RWPE2 (cell line): ENCODE data around the gene ARHGEF10L.

Source experiments
- ATAC-seq: fragments of 200-7000 bp; cut with Tn5 transposase; 3 replicates; pipeline ENCODE4 v1.9.1; 2021; ENCODE audit warnings: low read depth
- DNase-seq: peaks from one replicate; pipeline ENCODE4 v3.0.0-alpha.2; 2020; ENCODE audit warnings: low spot score
- H3K27ac ChIP-seq: fragments of 450-650 bp; 2 replicates; pipeline ENCODE4 v1.5.1; 2017; ENCODE audit warnings: mild to moderate bottlenecking; ENCODE audit not compliant: poor library complexity, severe bottlenecking
- H3K27me3 ChIP-seq: fragments of 250-450 bp; sonication (Bioruptor Pico); 2 replicates; pipeline ENCODE4 v1.5.1; 2021; ENCODE audit warnings: mild to moderate bottlenecking, moderate library complexity; ENCODE audit not compliant: insufficient read depth, poor library complexity, severe bottlenecking
- H3K36me3 ChIP-seq: fragments of 250-450 bp; sonication (Bioruptor Pico); 2 replicates; pipeline ENCODE4 v1.5.1; 2020; ENCODE audit warnings: low read depth, mild to moderate bottlenecking, moderate library complexity
- H3K4me1 ChIP-seq: fragments of 250-450 bp; sonication (Bioruptor Pico); 2 replicates; pipeline ENCODE4 v1.5.1; 2021; ENCODE audit warnings: mild to moderate bottlenecking, moderate library complexity; ENCODE audit not compliant: insufficient read depth, poor library complexity, severe bottlenecking
- H3K4me3 ChIP-seq: fragments of 250-450 bp; sonication (Bioruptor Pico); 2 replicates; pipeline ENCODE4 v1.5.1; 2021; ENCODE audit warnings: mild to moderate bottlenecking, moderate library complexity; ENCODE audit not compliant: severe bottlenecking
- H3K9me3 ChIP-seq: fragments of 250-450 bp; sonication (Bioruptor Pico); 2 replicates; pipeline ENCODE4 v1.5.1; 2021; ENCODE audit warnings: mild to moderate bottlenecking, moderate library complexity; ENCODE audit not compliant: severe bottlenecking
- TF ChIP-seq, protein P1 (sequence below): fragments of 450-650 bp; IDR thresholded peaks from one replicate; pipeline ENCODE4 v1.5.1; 2017; ENCODE audit warnings: mild to moderate bottlenecking, moderate library complexity; ENCODE audit not compliant: poor library complexity, severe bottlenecking

Gene ARHGEF10L

DNA sequence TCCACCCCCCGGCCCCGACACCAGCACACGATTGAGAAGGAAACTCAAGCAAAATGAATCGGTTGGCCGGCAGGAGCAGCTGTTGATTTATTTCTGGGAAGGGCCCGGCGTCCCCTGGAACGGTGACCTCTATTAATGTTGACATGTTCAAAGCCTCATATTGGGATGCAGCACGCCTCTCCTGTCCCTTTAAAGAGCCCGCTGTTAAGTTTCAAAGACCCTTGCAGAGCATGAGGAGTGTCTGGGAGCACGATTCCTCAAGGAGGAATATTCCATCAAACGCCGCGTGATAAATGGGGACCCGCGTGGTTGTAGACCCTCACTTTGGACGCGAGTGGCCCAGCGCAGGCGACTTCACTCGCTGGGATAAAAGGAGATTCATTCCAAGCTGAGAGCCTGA, 194.2 kb downstream of the ARHGEF10L start:
- Histone ChIP-seq H3K4me1 (no peaks in the 10 kb centered on the region), H3K27me3 (no peaks in the 10 kb centered on the region), H3K9me3 (no peaks in the 10 kb centered on the region), H3K36me3 (no peaks in the 10 kb centered on the region), H3K4me3 (no peak overlapping the region), H3K27ac (no peak overlapping the region)
- TF ChIP-seq, protein P1, sequence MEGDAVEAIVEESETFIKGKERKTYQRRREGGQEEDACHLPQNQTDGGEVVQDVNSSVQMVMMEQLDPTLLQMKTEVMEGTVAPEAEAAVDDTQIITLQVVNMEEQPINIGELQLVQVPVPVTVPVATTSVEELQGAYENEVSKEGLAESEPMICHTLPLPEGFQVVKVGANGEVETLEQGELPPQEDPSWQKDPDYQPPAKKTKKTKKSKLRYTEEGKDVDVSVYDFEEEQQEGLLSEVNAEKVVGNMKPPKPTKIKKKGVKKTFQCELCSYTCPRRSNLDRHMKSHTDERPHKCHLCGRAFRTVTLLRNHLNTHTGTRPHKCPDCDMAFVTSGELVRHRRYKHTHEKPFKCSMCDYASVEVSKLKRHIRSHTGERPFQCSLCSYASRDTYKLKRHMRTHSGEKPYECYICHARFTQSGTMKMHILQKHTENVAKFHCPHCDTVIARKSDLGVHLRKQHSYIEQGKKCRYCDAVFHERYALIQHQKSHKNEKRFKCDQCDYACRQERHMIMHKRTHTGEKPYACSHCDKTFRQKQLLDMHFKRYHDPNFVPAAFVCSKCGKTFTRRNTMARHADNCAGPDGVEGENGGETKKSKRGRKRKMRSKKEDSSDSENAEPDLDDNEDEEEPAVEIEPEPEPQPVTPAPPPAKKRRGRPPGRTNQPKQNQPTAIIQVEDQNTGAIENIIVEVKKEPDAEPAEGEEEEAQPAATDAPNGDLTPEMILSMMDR: no peak
- no peak for DNase-seq
- ATAC-seq: no peak

DNA sequence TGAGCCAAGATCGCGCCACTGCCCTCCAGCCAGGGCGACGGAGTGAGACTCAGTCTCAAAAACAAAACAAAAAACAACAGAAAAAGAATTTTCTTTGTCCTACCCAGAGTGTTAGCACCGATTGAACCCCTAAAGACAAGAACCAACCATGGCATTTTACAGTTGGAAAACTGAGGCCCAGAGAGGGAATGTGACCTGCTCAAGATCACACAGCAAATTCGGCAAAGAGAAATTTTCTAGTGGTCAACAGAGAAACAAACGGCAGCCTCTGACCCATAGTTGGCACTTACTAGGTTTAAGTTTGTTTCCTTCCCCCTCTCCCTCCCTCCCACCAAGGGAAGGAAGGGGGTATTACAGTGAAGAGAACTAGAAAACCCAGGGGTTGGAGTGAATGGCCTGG, 195.1 kb downstream of the ARHGEF10L start:
- TF ChIP-seq, protein P1: no peak
- Histone ChIP-seq H3K27ac (no peak overlapping the region), H3K4me1 (no peaks in the 10 kb centered on the region), H3K4me3 (no peak overlapping the region), H3K27me3 (no peaks in the 10 kb centered on the region), H3K36me3 (no peaks in the 10 kb centered on the region), H3K9me3 (no peaks in the 10 kb centered on the region)
- no peak for ATAC-seq
- no peak for DNase-seq

DNA sequence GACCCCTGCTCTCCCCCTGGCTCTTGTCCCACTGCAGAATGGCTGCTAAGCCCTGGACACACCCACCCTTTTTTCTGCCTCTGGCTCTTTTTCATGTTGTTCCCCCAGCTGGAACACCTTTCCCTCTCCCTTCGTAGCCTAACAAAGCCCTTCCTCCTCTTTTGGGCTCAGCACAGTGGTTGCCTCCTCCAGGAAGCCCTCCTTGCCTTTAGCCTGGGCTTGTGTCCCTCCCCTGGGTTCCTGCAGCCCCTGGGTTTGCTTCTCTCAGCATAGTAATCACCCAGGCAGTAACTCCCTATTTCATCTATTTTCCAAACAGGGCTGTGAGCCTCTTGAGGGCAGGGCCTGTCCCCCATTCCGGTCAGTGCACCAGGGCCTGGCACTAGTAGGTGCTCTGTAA, 195.8 kb downstream of the ARHGEF10L start:
- no peak for DNase-seq
- H3K4me1 ChIP-seq: no peaks in the 10 kb centered on the region
- no peaks in the 10 kb centered on the region for H3K36me3 ChIP-seq
- no peaks in the 10 kb centered on the region for H3K9me3 ChIP-seq
- no peak for ATAC-seq
- TF ChIP-seq, protein P1: no peak
- no peak overlapping the region for H3K4me3 ChIP-seq
- H3K27me3 ChIP-seq: no peaks in the 10 kb centered on the region
- no peak overlapping the region for H3K27ac ChIP-seq

DNA sequence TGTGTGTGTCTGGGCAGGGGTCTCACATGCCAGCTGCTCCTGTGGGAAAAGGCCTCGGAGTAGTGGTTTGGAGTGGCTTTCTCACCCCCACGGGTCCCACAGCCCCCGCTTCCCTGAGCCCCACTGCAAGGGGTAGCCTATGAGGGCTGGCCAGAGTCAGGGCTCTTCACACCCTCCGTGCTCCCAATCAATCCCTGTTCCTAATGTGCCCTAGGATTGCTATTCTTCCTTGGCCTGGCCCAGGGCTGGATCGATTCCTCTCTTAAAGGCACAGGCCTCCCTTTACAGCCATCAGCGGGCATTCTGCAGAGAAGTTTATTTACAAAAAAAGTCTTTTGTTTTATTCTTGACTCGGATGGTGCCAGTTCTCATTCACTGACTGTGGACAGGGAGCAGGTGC, 196.3 kb downstream of the ARHGEF10L start:
- H3K27ac ChIP-seq: no peak overlapping the region
- H3K4me3 ChIP-seq: no peak overlapping the region
- no peaks in the 10 kb centered on the region for H3K4me1 ChIP-seq
- peaks cover 2% of the 10 kb centered on the region for H3K27me3 ChIP-seq
- DNase-seq: no peak
- no peak for ATAC-seq
- H3K36me3 ChIP-seq: no peaks in the 10 kb centered on the region
- TF ChIP-seq, protein P1: no peak
- H3K9me3 ChIP-seq: no peaks in the 10 kb centered on the region

DNA sequence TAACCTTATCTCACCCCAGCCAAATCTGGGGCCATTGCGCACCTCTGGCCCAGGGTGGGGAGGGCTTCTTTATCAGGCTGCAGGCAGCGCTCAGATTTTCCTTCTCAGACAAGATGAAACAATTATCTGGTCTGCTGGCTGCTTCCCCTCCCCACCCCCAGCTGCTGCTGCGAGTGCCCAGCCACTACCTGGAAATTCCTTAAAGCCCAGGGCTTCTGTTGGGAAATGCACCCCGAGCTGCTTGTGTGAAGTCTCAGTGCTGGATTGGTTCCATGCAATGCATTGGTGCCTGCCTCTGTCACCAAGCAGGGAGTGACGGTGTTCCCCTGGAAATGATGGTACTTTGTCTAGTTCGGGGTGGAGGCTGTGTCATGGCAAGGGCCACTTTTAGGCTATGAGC, 197.1 kb downstream of the ARHGEF10L start:
- no peaks in the 10 kb centered on the region for H3K4me1 ChIP-seq
- H3K27me3 ChIP-seq: peaks cover 9% of the 10 kb centered on the region
- no peaks in the 10 kb centered on the region for H3K9me3 ChIP-seq
- H3K4me3 ChIP-seq: no peak overlapping the region
- DNase-seq (no peak), ATAC-seq (no peak)
- TF ChIP-seq, protein P1: no peak
- no peaks in the 10 kb centered on the region for H3K36me3 ChIP-seq
- no peak overlapping the region for H3K27ac ChIP-seq
